ENCODE results near the gene NDST1. TPM values are rescaled to one million over a fixed set of nuclear protein-coding genes. Genes with fewer than 3 reads are reported as not detected.

The NDST1 gene
- total RNA-seq, 1 donor from 2014 or later, result 132 TPM

DNA sequence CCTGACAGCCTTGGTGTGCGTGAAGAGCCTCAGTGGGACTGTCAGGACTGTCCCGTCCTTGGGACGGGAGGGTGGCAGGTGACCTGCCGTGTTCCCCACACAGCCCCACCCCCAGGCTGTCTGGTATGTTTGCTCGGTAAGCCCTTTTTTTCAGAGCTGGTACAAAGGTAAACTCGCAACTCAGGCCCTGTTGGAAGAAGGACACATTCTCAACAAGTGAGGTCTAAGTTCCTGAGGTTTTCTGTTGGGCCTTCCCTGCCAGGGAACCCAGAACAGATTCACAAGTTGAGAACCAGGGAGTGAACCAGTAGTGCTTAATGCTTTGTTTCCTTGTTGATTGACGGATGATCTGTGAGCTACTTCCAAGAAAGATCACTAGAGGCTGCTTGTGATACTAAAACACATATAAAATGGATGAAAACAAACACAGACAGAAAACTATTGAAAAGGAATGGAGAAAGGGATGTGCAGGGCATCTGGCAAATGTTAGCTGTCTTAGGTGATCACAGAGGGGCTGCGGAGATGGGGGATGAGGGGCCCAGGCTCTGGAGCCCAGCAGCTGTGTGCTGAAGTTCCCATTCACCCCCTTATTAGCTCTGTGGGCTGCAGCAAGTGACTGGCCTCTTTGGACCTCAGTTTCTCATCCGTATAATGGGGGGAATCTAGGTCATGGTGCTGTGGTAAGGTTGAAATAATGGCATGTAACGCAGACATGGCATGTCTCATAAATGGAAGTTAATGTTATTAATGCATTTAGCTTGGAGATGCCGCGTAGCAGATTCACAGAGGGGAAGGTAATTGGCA, 2.7 kb downstream of the NDST1 start:
- peak overlapping the region; percentile 90 for H3K27ac Mint-ChIP-seq
- no peaks in the 10 kb centered on the region for H3K9me3 Mint-ChIP-seq
- TF ChIP-seq, protein P1, sequence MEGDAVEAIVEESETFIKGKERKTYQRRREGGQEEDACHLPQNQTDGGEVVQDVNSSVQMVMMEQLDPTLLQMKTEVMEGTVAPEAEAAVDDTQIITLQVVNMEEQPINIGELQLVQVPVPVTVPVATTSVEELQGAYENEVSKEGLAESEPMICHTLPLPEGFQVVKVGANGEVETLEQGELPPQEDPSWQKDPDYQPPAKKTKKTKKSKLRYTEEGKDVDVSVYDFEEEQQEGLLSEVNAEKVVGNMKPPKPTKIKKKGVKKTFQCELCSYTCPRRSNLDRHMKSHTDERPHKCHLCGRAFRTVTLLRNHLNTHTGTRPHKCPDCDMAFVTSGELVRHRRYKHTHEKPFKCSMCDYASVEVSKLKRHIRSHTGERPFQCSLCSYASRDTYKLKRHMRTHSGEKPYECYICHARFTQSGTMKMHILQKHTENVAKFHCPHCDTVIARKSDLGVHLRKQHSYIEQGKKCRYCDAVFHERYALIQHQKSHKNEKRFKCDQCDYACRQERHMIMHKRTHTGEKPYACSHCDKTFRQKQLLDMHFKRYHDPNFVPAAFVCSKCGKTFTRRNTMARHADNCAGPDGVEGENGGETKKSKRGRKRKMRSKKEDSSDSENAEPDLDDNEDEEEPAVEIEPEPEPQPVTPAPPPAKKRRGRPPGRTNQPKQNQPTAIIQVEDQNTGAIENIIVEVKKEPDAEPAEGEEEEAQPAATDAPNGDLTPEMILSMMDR (IDR thresholded peaks at IDR 0.05; ENCODE audit: unreplicated experiment), result no peak
- H3K36me3 Mint-ChIP-seq, result no peaks in the 10 kb centered on the region
- H3K27me3 Mint-ChIP-seq (ENCODE audit: low read depth), result no peaks in the 10 kb centered on the region
- DNase-seq (ENCODE audit: low spot score in 2 of 2, unreplicated experiment in 2 of 2), result no peak
- peaks cover 52% of the 10 kb centered on the region for H3K4me1 Mint-ChIP-seq
- H3K4me3 Mint-ChIP-seq, result no peak overlapping the region

- H3K36me3 Mint-ChIP-seq, result no peaks in the 10 kb centered on the region
- TF ChIP-seq, protein P1 (IDR thresholded peaks at IDR 0.05; ENCODE audit: unreplicated experiment), result no peak
- H3K4me3 Mint-ChIP-seq, result no peak overlapping the region
- peak in 1 of 2 experiments; percentile 67 for DNase-seq (ENCODE audit: low spot score in 2 of 2, unreplicated experiment in 2 of 2)
- H3K9me3 Mint-ChIP-seq, result no peaks in the 10 kb centered on the region
- H3K27me3 Mint-ChIP-seq (ENCODE audit: low read depth), result no peaks in the 10 kb centered on the region
- H3K4me1 Mint-ChIP-seq, result peaks cover 54% of the 10 kb centered on the region
- peak overlapping the region; percentile 90 for H3K27ac Mint-ChIP-seq
These were observed 3.8 kb downstream of the NDST1 start for GRCh38 chr5:150511578-150512367.

DNA sequence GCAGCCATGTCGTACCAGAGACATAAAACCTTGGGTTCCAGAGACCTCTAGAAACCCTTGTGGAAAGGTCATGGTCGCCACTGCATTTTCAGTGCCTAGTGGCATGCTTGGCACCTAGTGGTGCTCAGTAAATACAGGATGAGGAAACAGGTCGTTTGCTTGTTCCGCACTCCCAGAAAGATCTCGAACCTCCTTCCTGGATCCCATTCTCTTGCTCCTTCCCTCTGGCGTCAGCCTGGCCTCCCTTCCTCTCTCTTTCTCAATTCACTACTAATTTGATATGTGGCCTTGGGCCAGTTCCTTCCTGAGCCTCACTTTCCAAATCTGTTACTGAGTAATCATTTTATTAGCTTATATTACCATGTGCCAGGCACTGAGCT, 4.4 kb downstream of the NDST1 start:
- no peaks in the 10 kb centered on the region for H3K27me3 Mint-ChIP-seq (ENCODE audit: low read depth)
- H3K4me3 Mint-ChIP-seq, result no peak overlapping the region
- TF ChIP-seq, protein P1 (IDR thresholded peaks at IDR 0.05; ENCODE audit: unreplicated experiment), result no peak
- DNase-seq (ENCODE audit: low spot score in 2 of 2, unreplicated experiment in 2 of 2), result no peak
- peaks cover 58% of the 10 kb centered on the region for H3K4me1 Mint-ChIP-seq
- no peaks in the 10 kb centered on the region for H3K36me3 Mint-ChIP-seq
- no peaks in the 10 kb centered on the region for H3K9me3 Mint-ChIP-seq
- peak overlapping the region; percentile 60 for H3K27ac Mint-ChIP-seq

DNA sequence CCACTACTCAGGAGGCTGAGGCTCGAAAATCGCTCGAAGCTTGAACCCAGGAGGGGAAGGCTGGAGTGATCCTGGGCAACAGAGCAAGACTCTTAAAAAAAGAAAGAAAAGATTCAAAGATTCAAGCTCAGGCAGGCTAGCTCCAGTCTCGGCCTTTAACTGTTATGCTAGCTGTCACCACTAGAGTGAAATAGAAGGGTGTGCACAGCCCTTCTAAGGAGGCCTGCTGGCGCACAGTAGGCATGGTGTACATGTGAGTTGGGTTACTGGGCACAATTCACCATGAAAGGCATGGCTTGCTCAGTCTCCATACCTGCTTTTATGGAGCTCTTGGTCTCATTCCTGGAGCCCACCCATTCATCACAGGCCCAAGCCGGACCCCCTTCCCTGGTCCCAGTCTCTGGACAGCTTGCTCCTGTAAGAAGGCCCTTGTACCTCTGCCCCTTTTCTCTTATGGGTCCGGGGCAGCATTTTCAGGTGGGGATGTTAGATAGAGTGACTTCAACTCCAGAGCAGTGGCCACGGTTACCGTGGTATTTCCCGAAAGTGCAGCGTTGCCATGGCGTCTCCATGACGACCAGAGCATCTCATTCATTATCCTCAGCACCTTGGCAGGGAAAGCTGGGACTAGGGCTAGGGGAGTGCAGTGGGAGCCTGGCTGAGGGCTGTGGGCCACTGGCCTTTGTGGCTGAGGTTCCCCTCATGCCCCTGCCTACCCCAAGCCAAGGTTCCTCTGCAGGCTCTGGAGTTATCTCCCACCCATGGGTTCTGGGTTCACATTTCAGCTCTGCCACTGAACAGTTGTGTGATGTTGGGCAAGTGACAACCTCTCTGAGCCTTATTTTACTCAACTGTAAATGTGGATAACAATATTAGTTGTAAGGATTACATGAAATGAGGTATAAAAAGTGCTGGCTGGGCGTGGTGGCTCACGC, 5.7 kb downstream of the NDST1 start:
- H3K27ac Mint-ChIP-seq, result no peak overlapping the region
- no peak for DNase-seq (ENCODE audit: low spot score in 2 of 2, unreplicated experiment in 2 of 2)
- no peaks in the 10 kb centered on the region for H3K9me3 Mint-ChIP-seq
- peaks cover 67% of the 10 kb centered on the region for H3K4me1 Mint-ChIP-seq
- no peaks in the 10 kb centered on the region for H3K27me3 Mint-ChIP-seq (ENCODE audit: low read depth)
- H3K36me3 Mint-ChIP-seq, result no peaks in the 10 kb centered on the region
- H3K4me3 Mint-ChIP-seq, result no peak overlapping the region
- TF ChIP-seq, protein P1 (IDR thresholded peaks at IDR 0.05; ENCODE audit: unreplicated experiment), result no peak

GRCh38 chr5:150514708-150515211, 6.8 kb downstream of the NDST1 start:
- H3K27me3 Mint-ChIP-seq (ENCODE audit: low read depth), result no peaks in the 10 kb centered on the region
- DNase-seq (ENCODE audit: low spot score in 2 of 2, unreplicated experiment in 2 of 2), result no peak
- no peaks in the 10 kb centered on the region for H3K9me3 Mint-ChIP-seq
- no peak overlapping the region for H3K4me3 Mint-ChIP-seq
- H3K4me1 Mint-ChIP-seq, result peaks cover 64% of the 10 kb centered on the region
- TF ChIP-seq, protein P1 (IDR thresholded peaks at IDR 0.05; ENCODE audit: unreplicated experiment), result no peak
- peak overlapping the region; percentile 82 for H3K27ac Mint-ChIP-seq
- no peaks in the 10 kb centered on the region for H3K36me3 Mint-ChIP-seq
